H7 (cell line): ENCODE data around the gene PCSK2. TPM values are rescaled to one million over a fixed set of nuclear protein-coding genes. Genes with fewer than 3 reads are reported as not detected.

ENCODE experiments used
- DNase-seq: peaks from one replicate; pipeline ENCODE4 v3.0.0; 2012
- H3K27me3 ChIP-seq: 2 replicates; pipeline ENCODE4 v1.6.0; 2011; ENCODE audit warnings: mild to moderate bottlenecking, low read length; ENCODE audit not compliant: control insufficient read depth, insufficient read depth
- H3K36me3 ChIP-seq: replicated peaks from 2 replicates; pipeline ENCODE4 v1.5.1; 2011; ENCODE audit warnings: low read length; ENCODE audit not compliant: control insufficient read depth, insufficient read depth
- H3K4me3 ChIP-seq: 2 replicates; pipeline ENCODE4 v1.5.1; 2011; ENCODE audit warnings: low read depth, mild to moderate bottlenecking, control low read depth, low read length, moderate library complexity; ENCODE audit not compliant: insufficient read depth
- total RNA-seq: library from RNA; depleted of rRNA; stranded (reverse); fragments of >200 nt; shearing (Covaris generic); gene quantifications from 2 replicates; pipeline ENCODE4 v1.2.3, GENCODE V29; 2014

The PCSK2 gene
- total RNA-seq, 1 experiment from 2014 or later, result 0.10 TPM

GRCh38 chr20:17525132-17525531 is 298.3 kb downstream of the PCSK2 start:
- Histone ChIP-seq H3K27me3 (no peaks in the 10 kb centered on the region), H3K4me3 (no peak overlapping the region), H3K36me3 (no peaks in the 10 kb centered on the region)
- no peak for DNase-seq

GRCh38 chr20:17525650-17526049 is 298.8 kb downstream of the PCSK2 start:
- no peaks in the 10 kb centered on the region for H3K36me3 ChIP-seq
- peak; percentile 80 for DNase-seq
- no peak overlapping the region for H3K4me3 ChIP-seq
- 0 out of 2 replicates have a peak, but pooled peaks cover under 1% of the 10 kb centered on the region for H3K27me3 ChIP-seq

GRCh38 chr20:17529586-17529985 is 302.7 kb downstream of the PCSK2 start:
- Histone ChIP-seq H3K36me3 (no peaks in the 10 kb centered on the region), H3K4me3 (no peak overlapping the region), H3K27me3 (0 out of 2 replicates have a peak, but pooled peaks cover 2% of the 10 kb centered on the region)
- DNase-seq, result no peak

GRCh38 chr20:17530153-17530552 is 303.3 kb downstream of the PCSK2 start:
- Histone ChIP-seq H3K36me3 (no peaks in the 10 kb centered on the region), H3K4me3 (no peak overlapping the region), H3K27me3 (0 out of 2 replicates have a peak, but pooled peaks cover 2% of the 10 kb centered on the region)
- no peak for DNase-seq

- 0 out of 2 replicates have a peak, but pooled peaks cover 2% of the 10 kb centered on the region for H3K27me3 ChIP-seq
- DNase-seq, result peak; percentile 87
- H3K4me3 ChIP-seq, result peak within 1 kb of the TSS; percentile 57
- H3K36me3 ChIP-seq, result no peaks in the 10 kb centered on the region
Observed at GRCh38 chr20:17530716-17531664, 304.1 kb downstream of the PCSK2 start, which contains the start of gene BFSP1. TSS of gene BFSP1 (minus strand) at chr20:17531379. CDS start at chr20:17531329, 50 bp downstream.

GRCh38 chr20:17531665-17532025 is 304.8 kb downstream of the PCSK2 start:
- no peak for DNase-seq
- 0 out of 2 replicates have a peak, but pooled peaks cover 2% of the 10 kb centered on the region for H3K27me3 ChIP-seq
- peak overlapping the region; percentile 57 for H3K4me3 ChIP-seq
- no peaks in the 10 kb centered on the region for H3K36me3 ChIP-seq

- DNase-seq, result peak; percentile 77
- 0 out of 2 replicates have a peak, but pooled peaks cover 2% of the 10 kb centered on the region for H3K27me3 ChIP-seq
- no peak overlapping the region for H3K4me3 ChIP-seq
- no peaks in the 10 kb centered on the region for H3K36me3 ChIP-seq
Observed at GRCh38 chr20:17533396-17533795, 306.6 kb downstream of the PCSK2 start.

- H3K4me3 ChIP-seq, result no peak overlapping the region
- 0 out of 2 replicates have a peak, but pooled peaks cover 2% of the 10 kb centered on the region for H3K27me3 ChIP-seq
- no peak for DNase-seq
- H3K36me3 ChIP-seq, result no peaks in the 10 kb centered on the region
Observed at GRCh38 chr20:17534077-17534476, 307.2 kb downstream of the PCSK2 start.
